RWPE2 (cell line): ENCODE results near the gene SRR.

Source experiments
- ATAC-seq: fragments of 200-7000 bp; cut with Tn5 transposase; 3 replicates; pipeline ENCODE4 v1.9.1; 2021; ENCODE audit warnings: low read depth
- DNase-seq: peaks from one replicate; pipeline ENCODE4 v3.0.0-alpha.2; 2020; ENCODE audit warnings: low spot score
- H3K27ac ChIP-seq: fragments of 450-650 bp; 2 replicates; pipeline ENCODE4 v1.5.1; 2017; ENCODE audit warnings: mild to moderate bottlenecking; ENCODE audit not compliant: poor library complexity, severe bottlenecking
- H3K27me3 ChIP-seq: fragments of 250-450 bp; sonication (Bioruptor Pico); 2 replicates; pipeline ENCODE4 v1.5.1; 2021; ENCODE audit warnings: mild to moderate bottlenecking, moderate library complexity; ENCODE audit not compliant: insufficient read depth, poor library complexity, severe bottlenecking
- H3K36me3 ChIP-seq: fragments of 250-450 bp; sonication (Bioruptor Pico); 2 replicates; pipeline ENCODE4 v1.5.1; 2020; ENCODE audit warnings: low read depth, mild to moderate bottlenecking, moderate library complexity
- H3K4me1 ChIP-seq: fragments of 250-450 bp; sonication (Bioruptor Pico); 2 replicates; pipeline ENCODE4 v1.5.1; 2021; ENCODE audit warnings: mild to moderate bottlenecking, moderate library complexity; ENCODE audit not compliant: insufficient read depth, poor library complexity, severe bottlenecking
- H3K4me3 ChIP-seq: fragments of 250-450 bp; sonication (Bioruptor Pico); 2 replicates; pipeline ENCODE4 v1.5.1; 2021; ENCODE audit warnings: mild to moderate bottlenecking, moderate library complexity; ENCODE audit not compliant: severe bottlenecking
- H3K9me3 ChIP-seq: fragments of 250-450 bp; sonication (Bioruptor Pico); 2 replicates; pipeline ENCODE4 v1.5.1; 2021; ENCODE audit warnings: mild to moderate bottlenecking, moderate library complexity; ENCODE audit not compliant: severe bottlenecking
- TF ChIP-seq, protein P1 (sequence below): fragments of 450-650 bp; IDR thresholded peaks from one replicate; pipeline ENCODE4 v1.5.1; 2017; ENCODE audit warnings: mild to moderate bottlenecking, moderate library complexity; ENCODE audit not compliant: poor library complexity, severe bottlenecking

Gene SRR

DNA sequence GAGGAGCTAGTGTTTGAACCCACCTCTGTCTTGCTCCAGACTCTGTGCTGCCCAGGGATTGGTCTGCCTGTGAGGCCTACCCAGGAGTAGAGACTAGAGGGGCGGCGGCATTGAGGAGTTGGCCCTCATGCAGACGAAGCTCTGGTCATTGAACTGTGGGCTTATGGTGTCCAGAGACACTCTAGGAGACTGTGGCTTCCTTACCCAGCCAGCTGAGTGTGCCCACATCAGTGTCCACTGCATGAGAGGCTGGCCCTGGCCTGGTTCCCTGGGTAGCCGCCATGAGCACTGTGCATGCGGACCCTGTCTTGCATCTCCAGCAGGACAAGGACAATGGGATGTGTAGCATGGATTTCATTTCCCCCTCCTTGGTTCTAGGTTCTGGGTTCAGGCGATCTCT lies 47.5 kb downstream of the SRR start:
- TF ChIP-seq, protein P1, sequence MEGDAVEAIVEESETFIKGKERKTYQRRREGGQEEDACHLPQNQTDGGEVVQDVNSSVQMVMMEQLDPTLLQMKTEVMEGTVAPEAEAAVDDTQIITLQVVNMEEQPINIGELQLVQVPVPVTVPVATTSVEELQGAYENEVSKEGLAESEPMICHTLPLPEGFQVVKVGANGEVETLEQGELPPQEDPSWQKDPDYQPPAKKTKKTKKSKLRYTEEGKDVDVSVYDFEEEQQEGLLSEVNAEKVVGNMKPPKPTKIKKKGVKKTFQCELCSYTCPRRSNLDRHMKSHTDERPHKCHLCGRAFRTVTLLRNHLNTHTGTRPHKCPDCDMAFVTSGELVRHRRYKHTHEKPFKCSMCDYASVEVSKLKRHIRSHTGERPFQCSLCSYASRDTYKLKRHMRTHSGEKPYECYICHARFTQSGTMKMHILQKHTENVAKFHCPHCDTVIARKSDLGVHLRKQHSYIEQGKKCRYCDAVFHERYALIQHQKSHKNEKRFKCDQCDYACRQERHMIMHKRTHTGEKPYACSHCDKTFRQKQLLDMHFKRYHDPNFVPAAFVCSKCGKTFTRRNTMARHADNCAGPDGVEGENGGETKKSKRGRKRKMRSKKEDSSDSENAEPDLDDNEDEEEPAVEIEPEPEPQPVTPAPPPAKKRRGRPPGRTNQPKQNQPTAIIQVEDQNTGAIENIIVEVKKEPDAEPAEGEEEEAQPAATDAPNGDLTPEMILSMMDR: no peak
- Histone ChIP-seq H3K27me3 (no peaks in the 10 kb centered on the region), H3K4me3 (no peak overlapping the region), H3K9me3 (no peaks in the 10 kb centered on the region), H3K36me3 (no peaks in the 10 kb centered on the region; the same call in 1 of the 2 replicates), H3K27ac (no peak overlapping the region), H3K4me1 (peaks cover 11% of the 10 kb centered on the region)
- no peak for ATAC-seq
- no peak for DNase-seq

DNA sequence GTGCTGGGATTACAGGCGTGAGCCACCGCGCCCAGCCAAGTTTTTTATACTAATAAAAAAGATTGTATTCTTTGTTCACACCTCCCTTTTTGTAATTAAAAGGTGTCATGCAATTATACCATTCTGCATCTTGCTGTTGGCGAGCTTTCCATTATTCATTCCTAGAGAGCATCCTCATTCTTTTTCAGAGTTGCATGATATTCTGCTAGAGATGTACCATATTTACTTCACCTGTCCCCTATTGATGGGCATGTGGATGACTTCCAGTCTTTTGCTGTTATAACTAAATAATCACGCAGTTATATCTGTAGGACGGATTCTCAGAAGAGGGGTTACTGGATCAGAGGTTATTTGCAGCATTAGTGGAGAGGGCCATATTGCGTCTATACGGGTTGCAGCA lies 50.6 kb downstream of the SRR start:
- Histone ChIP-seq H3K9me3 (no peaks in the 10 kb centered on the region), H3K27ac (no peak overlapping the region), H3K36me3 (peaks cover 3% of the 10 kb centered on the region; the same call in 1 of the 2 replicates), H3K4me3 (no peak overlapping the region), H3K4me1 (peaks cover 7% of the 10 kb centered on the region), H3K27me3 (no peaks in the 10 kb centered on the region)
- TF ChIP-seq, protein P1: no peak
- DNase-seq (no peak), ATAC-seq (no peak)

DNA sequence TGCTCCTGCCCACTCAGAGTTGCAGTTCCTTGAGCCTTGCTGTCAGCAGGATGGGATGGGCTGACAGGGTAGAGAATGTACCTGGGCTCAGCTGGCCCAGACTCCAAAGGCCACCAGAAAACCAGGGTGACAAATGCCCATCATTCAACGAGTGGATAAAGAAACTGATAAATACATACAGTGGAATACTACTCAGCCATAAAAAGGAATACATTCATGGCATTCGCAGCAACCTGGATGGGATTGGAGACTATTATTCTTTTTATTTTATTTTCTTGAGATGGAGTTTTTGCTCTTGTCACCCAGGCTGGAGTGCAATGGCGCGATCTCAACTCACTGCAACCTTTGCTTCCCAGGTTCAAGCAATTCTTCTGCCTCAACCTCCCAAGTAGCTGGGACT lies 53.5 kb downstream of the SRR start:
- no peaks in the 10 kb centered on the region for H3K9me3 ChIP-seq
- H3K36me3 ChIP-seq: 0 out of 2 replicates have a peak, but pooled peaks cover 3% of the 10 kb centered on the region
- H3K27ac ChIP-seq: no peak overlapping the region
- ATAC-seq: no peak
- DNase-seq: no peak
- H3K4me1 ChIP-seq: peaks cover 19% of the 10 kb centered on the region
- H3K27me3 ChIP-seq: no peaks in the 10 kb centered on the region
- H3K4me3 ChIP-seq: no peak overlapping the region
- TF ChIP-seq, protein P1: no peak

DNA sequence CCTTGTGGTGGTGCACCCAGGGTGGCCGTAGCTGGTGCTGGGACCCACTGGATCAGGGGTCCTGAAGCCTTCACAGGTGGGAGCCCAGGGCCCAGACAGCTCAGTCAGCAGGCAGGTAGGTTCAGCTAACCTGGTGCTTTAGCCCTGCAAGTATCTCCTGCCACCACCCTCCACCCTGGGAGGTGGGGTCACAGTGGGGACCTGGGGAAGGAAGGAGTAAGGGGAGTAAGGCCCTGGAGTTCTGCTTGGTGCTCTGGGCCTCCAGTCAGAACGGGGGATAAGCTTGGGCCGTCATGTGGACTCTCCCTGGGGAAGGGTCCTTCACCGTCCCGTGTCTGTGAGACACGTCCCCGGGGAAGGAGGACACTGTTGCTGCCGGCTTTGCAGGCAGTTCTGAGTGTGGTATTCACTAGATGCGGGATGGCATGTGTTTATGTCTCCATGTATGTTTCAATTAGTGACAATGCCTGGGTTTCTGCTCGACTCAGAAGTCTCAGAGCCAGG lies 54.2 kb downstream of the SRR start:
- TF ChIP-seq, protein P1: no peak
- peak overlapping the region; percentile 57 for H3K27ac ChIP-seq

DNA sequence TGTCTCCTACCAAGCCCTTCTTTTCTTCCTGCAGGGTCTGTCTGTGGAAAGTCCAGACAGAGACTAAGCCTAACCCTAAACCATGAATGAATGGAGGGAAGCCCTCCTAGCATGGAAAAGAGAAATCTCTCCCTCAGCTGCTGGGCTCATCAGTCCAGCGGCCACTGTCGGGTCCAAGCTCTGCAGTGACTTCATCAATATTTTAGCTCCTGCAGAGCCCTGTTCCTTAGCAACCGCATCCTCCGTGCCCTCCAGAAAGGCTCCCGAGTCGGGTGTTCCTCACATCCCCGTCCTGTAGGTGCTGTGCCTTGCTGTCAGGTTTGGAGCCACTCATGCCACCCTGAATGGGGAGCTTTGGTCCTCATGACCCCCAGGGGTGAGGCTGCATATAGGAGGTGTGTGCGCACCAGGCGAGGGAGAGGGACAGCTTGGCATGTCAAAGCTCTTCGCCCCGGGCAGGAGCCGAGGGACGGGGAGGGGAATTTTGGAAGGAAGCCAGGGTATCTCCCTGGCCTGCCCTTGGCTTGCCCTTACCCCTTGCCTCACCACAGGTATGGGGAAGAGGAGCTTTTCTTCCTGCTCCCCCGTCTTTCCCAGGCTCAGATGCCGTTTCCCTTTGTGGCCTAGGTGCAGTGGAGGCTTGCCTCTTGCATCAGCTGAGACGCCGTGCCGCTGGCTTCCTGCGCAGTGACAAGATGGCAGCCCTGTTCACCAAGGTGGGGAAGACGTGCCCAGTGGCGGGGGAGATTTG lies 57.4 kb downstream of the SRR start:
- Histone ChIP-seq H3K27ac (peak overlapping the region; percentile 57), H3K9me3 (no peaks in the 10 kb centered on the region), H3K4me1 (peaks cover 17% of the 10 kb centered on the region), H3K36me3 (peaks cover 7% of the 10 kb centered on the region; the same call in 1 of the 2 replicates), H3K27me3 (no peaks in the 10 kb centered on the region), H3K4me3 (no peak overlapping the region)
- ATAC-seq: no peak
- DNase-seq: no peak
- TF ChIP-seq, protein P1: no peak

More for the DNA sequence above, 54.2 kb downstream of the SRR start:
- Histone ChIP-seq H3K27me3 (no peaks in the 10 kb centered on the region), H3K36me3 (0 out of 2 replicates have a peak, but pooled peaks cover 3% of the 10 kb centered on the region), H3K9me3 (no peaks in the 10 kb centered on the region), H3K4me3 (no peak overlapping the region), H3K4me1 (peaks cover 19% of the 10 kb centered on the region)
- peak; percentile 31 for DNase-seq
- no peak for ATAC-seq
